NOMO-1 treated with DMSO at 0.1 percent for 48 hours (cell line): Measurements from ENCODE around the gene BUD13.

Source experiments
- DNase-seq: peaks from one replicate; lab custom pipeline; 2025; ENCODE audit not compliant: unreplicated experiment; lab: John Stamatoyannopoulos, UW

BUD13 gene

GRCh38 chr11:116720895-116721294, 51.9 kb downstream of the BUD13 start:
- no peak for DNase-seq

GRCh38 chr11:116718955-116719501, 53.8 kb downstream of the BUD13 start:
- no peak for DNase-seq

GRCh38 chr11:116716621-116717020, 56.2 kb downstream of the BUD13 start:
- no peak for DNase-seq

GRCh38 chr11:116715383-116715782, 57.4 kb downstream of the BUD13 start:
- no peak for DNase-seq

GRCh38 chr11:116714902-116715301, 57.9 kb downstream of the BUD13 start:
- no peak for DNase-seq

GRCh38 chr11:116712428-116712827, 60.4 kb downstream of the BUD13 start:
- no peak for DNase-seq

GRCh38 chr11:116710762-116711161, 62.0 kb downstream of the BUD13 start:
- no peak for DNase-seq

- no peak for DNase-seq
Measured at GRCh38 chr11:116710001-116710674, 62.6 kb downstream of the BUD13 start.

- no peak for DNase-seq
Measured at GRCh38 chr11:116707746-116708145, 65.0 kb downstream of the BUD13 start.

- no peak for DNase-seq
Measured at GRCh38 chr11:116707161-116707629, 65.6 kb downstream of the BUD13 start.

- no peak for DNase-seq
Measured at GRCh38 chr11:116703421-116703820, 69.4 kb downstream of the BUD13 start.

- no peak for DNase-seq
Measured at GRCh38 chr11:116702772-116703385, 69.9 kb downstream of the BUD13 start.

- DNase-seq: no peak
Measured at GRCh38 chr11:116701876-116702275, 70.9 kb downstream of the BUD13 start.

- no peak for DNase-seq
Measured at GRCh38 chr11:116701297-116701801, 71.4 kb downstream of the BUD13 start.

GRCh38 chr11:116700586-116701220, 72.1 kb downstream of the BUD13 start:
- DNase-seq: no peak
